Adipose tissue (tissue), 3 donors: Measurements from ENCODE around the gene TMCC1. TPM values are rescaled to one million over a fixed set of nuclear protein-coding genes. Genes with fewer than 3 reads are reported as not detected.
"Not testable (repeated sequence)": the region's sequence is repeated elsewhere in the genome, so short reads cannot be mapped to it uniquely, and the experiment has no call there.

Experiments used
- H3K27ac ChIP-seq: one replicate; pipeline ENCODE4 v1.5.1; 2013; ENCODE audit warnings: low read depth, low read length
- WGBS, 3 donors: extraction: QIAGEN DNeasy Blood & Tissue Kit; methylation state at CpG; one replicate each; pipeline ENCODE4 v1.1.7; 2013; 5-methylcytosine and 5-hydroxymethylcytosine counted together
- polyA plus RNA-seq, 3 donors: library from polyadenylated mRNA; stranded (reverse); fragments of 200-250 nt; gene quantifications; one replicate each; pipeline ENCODE4 v1.2.3, GENCODE V29; 2013
- donor health status: healthy with polysubstance abuse.
- donor health status: Bipolar disorder and iron deficiency.
- donor health status: healthy.

TMCC1 gene
- polyA plus RNA-seq, 3 donors: 5.3 to 11.0 (median 9.2) TPM

DNA sequence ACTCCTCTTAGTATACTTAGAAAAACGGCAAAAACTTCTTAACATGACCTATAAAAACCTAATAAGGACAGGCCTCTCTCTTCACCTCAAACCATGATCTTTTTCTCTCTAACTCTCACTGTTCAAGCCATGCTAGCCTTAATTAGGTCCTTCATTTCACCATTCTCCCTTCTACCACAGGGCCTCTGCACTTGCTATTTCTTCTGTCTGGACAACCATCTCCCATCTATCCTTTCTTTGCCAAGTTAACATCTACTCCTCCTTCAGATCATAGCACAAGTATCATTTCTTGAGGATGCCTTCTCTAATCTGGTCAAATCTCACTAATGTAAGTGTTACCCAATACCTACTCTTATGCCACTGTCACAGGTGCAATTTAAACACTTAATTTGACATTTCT is 39.1 kb downstream of the TMCC1 start:
- H3K27ac ChIP-seq: no peak overlapping the region

GRCh38 chr3:129845956-129846355 is 47.6 kb downstream of the TMCC1 start:
- WGBS, 3 donors: 76 to 89% (median 85%) methylated on average over 2 of the region's 2 CpGs

More for the DNA sequence above, 39.1 kb downstream of the TMCC1 start:
- WGBS, 3 donors: 89 to 100% (median 96%) methylated on average over 1 of the region's 1 CpG

DNA sequence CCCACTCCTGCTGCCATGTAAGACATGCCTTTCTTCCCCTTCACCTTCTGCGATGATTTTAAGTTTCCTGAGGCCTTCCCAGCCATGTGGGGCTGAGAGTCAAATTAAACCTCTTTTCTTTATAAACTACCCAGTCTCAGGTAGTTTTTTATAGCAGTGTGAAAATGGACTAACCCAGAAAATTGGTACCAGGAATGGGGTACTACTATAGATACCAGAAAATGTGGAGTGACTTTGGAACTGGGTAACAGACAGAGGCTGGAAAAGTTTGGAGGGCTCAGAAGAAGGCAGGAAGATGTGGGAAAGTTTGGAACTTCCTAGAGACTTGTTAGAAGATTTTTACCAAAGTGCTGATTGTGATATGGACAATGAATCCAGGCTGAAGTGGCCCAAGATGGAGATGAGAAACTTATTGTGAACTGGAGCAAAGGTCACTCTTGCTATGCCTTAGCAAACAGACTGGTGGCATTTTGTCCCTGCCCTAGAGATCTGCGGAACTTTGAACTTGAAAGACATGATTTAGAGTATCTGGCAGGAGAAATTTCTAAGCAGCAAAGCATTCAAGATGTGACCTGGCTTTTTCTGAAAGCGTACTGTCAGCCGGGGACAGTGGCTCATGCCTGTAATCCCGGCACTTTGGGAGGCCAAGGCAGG is 52.7 kb downstream of the TMCC1 start:
- 87 to 99% (median 93%) methylated on average over 5 of the region's 5 CpGs for WGBS, 3 donors
- no peak overlapping the region for H3K27ac ChIP-seq

More at GRCh38 chr3:129845956-129846355, 47.6 kb downstream of the TMCC1 start:
- H3K27ac ChIP-seq: no peak overlapping the region

- WGBS, 3 donors: 83 to 91% (median 86%) methylated on average over 6 of the region's 6 CpGs
These were observed 55.4 kb downstream of the TMCC1 start for GRCh38 chr3:129838086-129838485.

GRCh38 chr3:129837065-129837642 is 56.4 kb downstream of the TMCC1 start:
- WGBS, 3 donors: 75 to 84% (median 81%) methylated on average over 2 of the region's 2 CpGs
- H3K27ac ChIP-seq: no peak overlapping the region

More at GRCh38 chr3:129838086-129838485, 55.4 kb downstream of the TMCC1 start:
- H3K27ac ChIP-seq: no peak overlapping the region

GRCh38 chr3:129836381-129837064 is 57.0 kb downstream of the TMCC1 start:
- WGBS, 3 donors: 35 to 45% (median 40%) methylated on average over 2 of the region's 2 CpGs
- no peak overlapping the region for H3K27ac ChIP-seq

DNA sequence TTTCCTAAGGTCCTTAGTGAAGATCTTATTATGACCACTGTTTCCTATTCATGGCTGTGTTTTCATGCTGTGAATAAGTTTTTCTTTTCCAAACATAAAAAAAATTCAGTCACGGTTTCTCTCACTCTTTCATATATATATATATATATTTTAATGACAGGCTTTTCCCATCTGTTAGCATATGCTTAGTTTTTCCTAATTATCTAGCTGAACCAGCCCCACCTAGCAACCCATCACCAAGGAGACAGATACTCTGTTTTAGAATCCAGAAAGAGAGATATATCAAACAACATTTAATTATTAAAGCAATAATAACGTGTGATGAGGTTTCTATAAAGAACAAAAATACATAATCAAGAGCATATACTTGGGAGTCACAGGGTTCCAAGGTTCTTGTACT is 58.3 kb downstream of the TMCC1 start:
- WGBS, 3 donors: 80 to 85% (median 81%) methylated on average over 2 of the region's 2 CpGs
- H3K27ac ChIP-seq: no peak overlapping the region

- WGBS, 3 donors: 77 to 94% (median 88%) methylated on average over 5 of the region's 5 CpGs
These were observed 58.9 kb downstream of the TMCC1 start for GRCh38 chr3:129834580-129834979.

GRCh38 chr3:129831942-129832341 is 61.6 kb downstream of the TMCC1 start:
- not testable (repeated sequence) for H3K27ac ChIP-seq
- WGBS, 3 donors: 82 to 90% (median 85%) methylated on average over 6 of the region's 6 CpGs

More at GRCh38 chr3:129834580-129834979, 58.9 kb downstream of the TMCC1 start:
- H3K27ac ChIP-seq: no peak overlapping the region

GRCh38 chr3:129831503-129831902 is 62.0 kb downstream of the TMCC1 start:
- WGBS, 3 donors: 87 to 96% (median 96%) methylated on average over 1 of the region's 1 CpG
- no peak overlapping the region for H3K27ac ChIP-seq

DNA sequence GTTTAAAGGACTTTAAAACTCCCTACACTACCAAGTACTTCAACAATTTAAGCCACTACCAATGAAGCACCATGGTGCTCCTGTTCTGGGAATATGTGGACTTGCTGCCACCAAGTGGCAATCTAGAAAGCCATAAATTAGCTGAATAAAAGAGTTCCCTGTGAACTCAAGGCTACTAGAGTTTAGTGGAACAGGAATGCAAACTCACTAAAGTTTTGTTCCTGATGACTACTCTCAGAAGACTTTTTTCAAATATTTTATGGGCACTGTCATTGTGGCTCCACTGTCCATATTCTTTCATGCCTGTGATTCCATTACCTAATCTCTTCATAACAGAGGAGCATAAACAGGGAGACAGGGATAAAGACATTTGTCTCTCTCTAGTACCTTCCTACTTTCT is 63.9 kb downstream of the TMCC1 start:
- no peak overlapping the region for H3K27ac ChIP-seq

- H3K27ac ChIP-seq: no peak overlapping the region
- WGBS, 3 donors: 48 to 76% (median 57%) methylated on average over 7 of the region's 7 CpGs
These were observed 65.7 kb downstream of the TMCC1 start for GRCh38 chr3:129827765-129828164.

- WGBS, 3 donors: 50 to 54% (median 52%) methylated on average over 3 of the region's 3 CpGs
- H3K27ac ChIP-seq: no peak overlapping the region
These were observed 68.5 kb downstream of the TMCC1 start for GRCh38 chr3:129824926-129825541.

DNA sequence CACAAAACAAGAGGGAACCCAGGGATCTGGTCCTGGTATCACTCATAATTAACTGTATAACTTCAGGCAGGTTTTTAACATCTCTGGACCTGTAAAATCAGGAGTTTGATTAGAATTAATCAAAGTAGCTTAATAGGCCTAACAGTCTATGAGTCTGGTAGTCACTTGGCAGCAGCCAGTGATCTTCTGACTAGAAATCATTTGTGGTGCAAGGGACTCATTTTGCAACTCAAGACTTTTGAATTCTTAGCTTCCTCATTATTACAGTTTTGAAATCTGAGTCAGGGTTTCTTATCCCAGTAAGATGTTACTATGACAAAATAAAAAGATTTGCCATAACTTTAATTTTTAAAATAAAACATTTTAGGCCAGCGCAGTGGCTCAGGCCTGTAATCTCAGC is 70.8 kb downstream of the TMCC1 start:
- H3K27ac ChIP-seq: no peak overlapping the region
- 75 to 94% (median 88%) methylated on average over 1 of the region's 1 CpG for WGBS, 3 donors

- H3K27ac ChIP-seq: no peak overlapping the region
- WGBS, 3 donors: 68 to 93% (median 86%) methylated on average over 1 of the region's 1 CpG
These were observed 71.3 kb downstream of the TMCC1 start for GRCh38 chr3:129822241-129822640.

- 41 to 72% (median 45%) methylated on average over 4 of the region's 4 CpGs for WGBS, 3 donors
These were observed 72.9 kb downstream of the TMCC1 start for GRCh38 chr3:129820587-129820986.

GRCh38 chr3:129812589-129812988 is 80.9 kb downstream of the TMCC1 start:
- WGBS, 3 donors: 74 to 87% (median 74%) methylated on average over 3 of the region's 3 CpGs
- H3K27ac ChIP-seq: no peak overlapping the region

More at GRCh38 chr3:129820587-129820986, 72.9 kb downstream of the TMCC1 start:
- no peak overlapping the region for H3K27ac ChIP-seq

- H3K27ac ChIP-seq: no peak overlapping the region
These were observed 84.2 kb downstream of the TMCC1 start for GRCh38 chr3:129809297-129809696.

GRCh38 chr3:129796146-129796545 is 97.4 kb downstream of the TMCC1 start:
- no peak overlapping the region for H3K27ac ChIP-seq
- WGBS, 3 donors: 94 to 97% (median 95%) methylated on average over 4 of the region's 4 CpGs
